ENCODE measurements around the gene FLAD1.

FLAD1 gene

GRCh38 chr1:154968731-154969130 lies 14.4 kb upstream of the FLAD1 start:
- no peak for TF ChIP-seq CTCF (IDR thresholded peaks at IDR 0.05; ENCODE audit: low read depth, low read length, missing control alignments)
- in situ Hi-C loops (cut with HindIII; ENCODE audit: low sequenced_read_pairs): no loop called here
- H3K4me3 ChIP-seq (ENCODE audit: low read depth, low read length): peak overlapping the region; percentile 81
- no peak for DNase-seq (ENCODE audit: low read depth)

GRCh38 chr1:154969246-154969645 lies 13.9 kb upstream of the FLAD1 start:
- in situ Hi-C loops (cut with HindIII; ENCODE audit: low sequenced_read_pairs): no loop called here
- TF ChIP-seq CTCF (IDR thresholded peaks at IDR 0.05; ENCODE audit: low read depth, low read length, missing control alignments): no peak

GRCh38 chr1:154969860-154970452 lies 13.2 kb upstream of the FLAD1 start:
- DNase-seq (ENCODE audit: low read depth): no peak
- in situ Hi-C loops (cut with HindIII; ENCODE audit: low sequenced_read_pairs): no loop called here
- no peak for TF ChIP-seq CTCF (IDR thresholded peaks at IDR 0.05; ENCODE audit: low read depth, low read length, missing control alignments)
- H3K4me3 ChIP-seq (ENCODE audit: low read depth, low read length): peak overlapping the region; percentile 81

More at GRCh38 chr1:154969246-154969645, 13.9 kb upstream of the FLAD1 start:
- no peak for DNase-seq (ENCODE audit: low read depth)
- peak overlapping the region; percentile 81 for H3K4me3 ChIP-seq (ENCODE audit: low read depth, low read length)

- TF ChIP-seq CTCF (IDR thresholded peaks at IDR 0.05; ENCODE audit: low read depth, low read length, missing control alignments): no peak
- peak within 1 kb of the TSS; percentile 81 for H3K4me3 ChIP-seq (ENCODE audit: low read depth, low read length)
- DNase-seq (ENCODE audit: low read depth): peak; percentile 83
- in situ Hi-C loops (cut with HindIII; ENCODE audit: low sequenced_read_pairs): no loop called here
Observed at GRCh38 chr1:154970631-154971340, 12.4 kb upstream of the FLAD1 start, which contains the start of gene SHC1. SHC1 (minus strand) TSS chr1:154970747; CDS start chr1:154970526, 221 bp downstream.

- peak overlapping the region; percentile 81 for H3K4me3 ChIP-seq (ENCODE audit: low read depth, low read length)
- no peak for DNase-seq (ENCODE audit: low read depth)
- in situ Hi-C loops (cut with HindIII; ENCODE audit: low sequenced_read_pairs): no loop called here
- no peak for TF ChIP-seq CTCF (IDR thresholded peaks at IDR 0.05; ENCODE audit: low read depth, low read length, missing control alignments)
Observed at GRCh38 chr1:154971341-154971998, 11.7 kb upstream of the FLAD1 start.

GRCh38 chr1:154972213-154972516 lies 11.0 kb upstream of the FLAD1 start:
- in situ Hi-C loops (cut with HindIII; ENCODE audit: low sequenced_read_pairs): no loop called here
- H3K4me3 ChIP-seq (ENCODE audit: low read depth, low read length): peak overlapping the region; percentile 55
- DNase-seq (ENCODE audit: low read depth): no peak
- no peak for TF ChIP-seq CTCF (IDR thresholded peaks at IDR 0.05; ENCODE audit: low read depth, low read length, missing control alignments)

All from astrocyte of the cerebellum (primary cell).